ENCODE measurements around the gene NTRK2.
A peak's percentile ranks its signal among the peaks of the same experiment; 100 is the strongest.

NTRK2 gene

GRCh38 chr9:84668196-84669012 is 1.1 kb upstream of the NTRK2 start:
- peaks cover 0 to 14% of the 10 kb centered on the region in 2 donors for H3K4me1 Mint-ChIP-seq (ENCODE audit: low read depth in 2 of 2)
- ATAC-seq (replicated peaks) (peak; percentile 66), DNase-seq (peak in 1 of 3 experiments; percentile 3)
- peaks cover 53 to 70% of the 10 kb centered on the region in 2 donors for H3K27me3 Mint-ChIP-seq
- peak overlapping the region in 1 of 2 donors; percentile 70 for H3K4me3 Mint-ChIP-seq
- no peak overlapping the region for H3K27ac Mint-ChIP-seq
- no peaks in the 10 kb centered on the region for H3K36me3 Mint-ChIP-seq (ENCODE audit: insufficient read depth)
- no peaks in the 10 kb centered on the region for H3K9me3 Mint-ChIP-seq

- ATAC-seq (replicated peaks) (no peak), DNase-seq (no peak)
- peaks cover 58 to 70% of the 10 kb centered on the region in 2 donors for H3K27me3 Mint-ChIP-seq
- peak overlapping the region in 1 of 2 donors; percentile 70 for H3K4me3 Mint-ChIP-seq
- H3K27ac Mint-ChIP-seq: no peak overlapping the region
- H3K9me3 Mint-ChIP-seq: no peaks in the 10 kb centered on the region
- H3K36me3 Mint-ChIP-seq (ENCODE audit: insufficient read depth): no peaks in the 10 kb centered on the region
- H3K4me1 Mint-ChIP-seq (ENCODE audit: low read depth in 2 of 2): peaks cover 0 to 14% of the 10 kb centered on the region in 2 donors
These were observed 579 bp upstream of the NTRK2 start for GRCh38 chr9:84669013-84669287.

DNA sequence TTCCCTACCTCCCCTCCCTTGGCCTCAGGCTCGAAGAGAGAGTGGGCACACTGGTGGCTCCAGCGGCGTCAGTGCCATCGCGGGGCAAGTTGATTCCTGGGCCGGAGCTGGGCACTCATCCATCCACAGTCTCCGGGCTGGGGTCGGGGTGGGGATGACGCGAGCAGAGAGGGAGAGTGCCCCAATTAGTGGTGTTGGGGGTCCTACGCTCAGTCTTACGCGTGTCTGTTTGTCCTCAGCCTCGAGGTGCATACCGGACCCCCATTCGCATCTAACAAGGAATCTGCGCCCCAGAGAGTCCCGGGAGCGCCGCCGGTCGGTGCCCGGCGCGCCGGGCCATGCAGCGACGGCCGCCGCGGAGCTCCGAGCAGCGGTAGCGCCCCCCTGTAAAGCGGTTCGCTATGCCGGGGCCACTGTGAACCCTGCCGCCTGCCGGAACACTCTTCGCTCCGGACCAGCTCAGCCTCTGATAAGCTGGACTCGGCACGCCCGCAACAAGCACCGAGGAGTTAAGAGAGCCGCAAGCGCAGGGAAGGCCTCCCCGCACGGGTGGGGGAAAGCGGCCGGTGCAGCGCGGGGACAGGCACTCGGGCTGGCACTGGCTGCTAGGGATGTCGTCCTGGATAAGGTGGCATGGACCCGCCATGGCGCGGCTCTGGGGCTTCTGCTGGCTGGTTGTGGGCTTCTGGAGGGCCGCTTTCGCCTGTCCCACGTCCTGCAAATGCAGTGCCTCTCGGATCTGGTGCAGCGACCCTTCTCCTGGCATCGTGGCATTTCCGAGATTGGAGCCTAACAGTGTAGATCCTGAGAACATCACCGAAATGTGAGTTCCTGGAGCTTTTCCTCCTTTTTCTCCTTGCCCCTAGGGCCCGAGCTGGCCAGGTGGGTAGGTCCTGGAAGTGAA is 861 bp downstream of the NTRK2 start:
- H3K27me3 Mint-ChIP-seq: peaks cover 58 to 70% of the 10 kb centered on the region in 2 donors
- H3K36me3 Mint-ChIP-seq (ENCODE audit: insufficient read depth): no peaks in the 10 kb centered on the region
- H3K4me1 Mint-ChIP-seq (ENCODE audit: low read depth in 2 of 2): peaks cover 0 to 14% of the 10 kb centered on the region in 2 donors
- H3K4me3 Mint-ChIP-seq: peak overlapping the region in 1 of 2 donors; percentile 70
- peak; percentile 13 for ATAC-seq (replicated peaks)
- no peak overlapping the region for H3K27ac Mint-ChIP-seq
- H3K9me3 Mint-ChIP-seq: no peaks in the 10 kb centered on the region
- no peak for DNase-seq

GRCh38 chr9:84671586-84672521 is 2.3 kb downstream of the NTRK2 start:
- peaks cover 47 to 59% of the 10 kb centered on the region in 2 donors for H3K27me3 Mint-ChIP-seq
- ATAC-seq (replicated peaks): no peak
- no peak overlapping the region for H3K27ac Mint-ChIP-seq
- no peak for DNase-seq
- peaks cover 0 to 14% of the 10 kb centered on the region in 2 donors for H3K4me1 Mint-ChIP-seq (ENCODE audit: low read depth in 2 of 2)
- peak overlapping the region in 1 of 2 donors; percentile 4 for H3K4me3 Mint-ChIP-seq
- H3K36me3 Mint-ChIP-seq (ENCODE audit: insufficient read depth): no peaks in the 10 kb centered on the region
- H3K9me3 Mint-ChIP-seq: no peaks in the 10 kb centered on the region

DNA sequence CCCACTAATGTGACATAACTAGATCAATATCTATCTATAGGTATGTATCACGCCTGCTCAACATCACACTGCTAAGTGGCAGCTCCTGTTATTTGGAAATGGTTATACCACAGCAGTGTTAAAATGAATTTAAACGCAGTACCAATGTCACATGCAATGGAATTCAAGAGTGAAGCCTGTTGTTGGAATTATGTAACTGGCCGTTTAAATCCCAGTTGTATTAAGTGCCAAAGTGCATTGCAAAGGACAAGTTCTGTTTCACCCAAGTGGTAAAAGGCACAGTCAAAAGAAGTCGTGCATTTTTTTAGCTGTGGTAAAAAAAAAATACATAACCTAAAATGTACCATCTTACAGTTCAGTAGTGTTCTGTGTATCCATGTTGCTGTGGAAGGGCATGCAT is 4.3 kb downstream of the NTRK2 start:
- Mint-ChIP-seq H3K36me3 (ENCODE audit: insufficient read depth) (no peaks in the 10 kb centered on the region), H3K9me3 (peaks cover 0 to 2% of the 10 kb centered on the region in 2 donors), H3K4me3 (no peak overlapping the region), H3K27ac (no peak overlapping the region), H3K27me3 (peaks cover 33 to 40% of the 10 kb centered on the region in 2 donors), H3K4me1 (ENCODE audit: low read depth in 2 of 2) (peaks cover 0 to 9% of the 10 kb centered on the region in 2 donors)
- DNase-seq: no peak
- no peak for ATAC-seq (replicated peaks)

GRCh38 chr9:84677080-84677479 is 7.6 kb downstream of the NTRK2 start:
- ATAC-seq (replicated peaks) (no peak), DNase-seq (no peak)
- Mint-ChIP-seq H3K27ac (no peak overlapping the region), H3K9me3 (peaks cover 0 to 2% of the 10 kb centered on the region in 2 donors), H3K4me1 (ENCODE audit: low read depth in 2 of 2) (no peaks in the 10 kb centered on the region), H3K36me3 (ENCODE audit: insufficient read depth) (no peaks in the 10 kb centered on the region), H3K27me3 (peaks cover 10 to 13% of the 10 kb centered on the region in 2 donors), H3K4me3 (no peak overlapping the region)

DNA sequence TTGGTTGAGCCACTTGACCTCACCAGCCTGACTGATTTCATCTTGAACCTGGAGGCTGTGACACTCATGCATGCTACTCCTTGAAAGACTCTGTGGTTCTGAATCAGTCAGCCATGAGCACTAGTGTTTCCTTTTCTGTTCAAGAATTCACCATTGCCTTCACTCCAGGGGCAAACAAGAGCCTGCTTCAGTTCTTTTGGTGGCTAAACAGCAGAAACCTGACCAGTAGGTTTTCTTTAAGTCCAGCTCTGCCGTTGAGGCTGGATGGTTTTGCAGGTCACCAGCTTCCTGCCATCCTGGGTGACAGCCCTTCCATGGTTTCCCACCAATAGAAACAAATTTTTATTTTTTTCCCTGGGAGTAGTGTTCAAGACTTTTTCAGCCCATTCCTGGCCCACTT is 10.0 kb downstream of the NTRK2 start:
- ATAC-seq (replicated peaks): no peak
- H3K27me3 Mint-ChIP-seq: no peaks in the 10 kb centered on the region
- no peak for DNase-seq
- H3K27ac Mint-ChIP-seq: no peak overlapping the region
- H3K36me3 Mint-ChIP-seq (ENCODE audit: insufficient read depth): no peaks in the 10 kb centered on the region
- H3K4me1 Mint-ChIP-seq (ENCODE audit: low read depth in 2 of 2): no peaks in the 10 kb centered on the region
- peaks cover 0 to 2% of the 10 kb centered on the region in 2 donors for H3K9me3 Mint-ChIP-seq
- no peak overlapping the region for H3K4me3 Mint-ChIP-seq

DNA sequence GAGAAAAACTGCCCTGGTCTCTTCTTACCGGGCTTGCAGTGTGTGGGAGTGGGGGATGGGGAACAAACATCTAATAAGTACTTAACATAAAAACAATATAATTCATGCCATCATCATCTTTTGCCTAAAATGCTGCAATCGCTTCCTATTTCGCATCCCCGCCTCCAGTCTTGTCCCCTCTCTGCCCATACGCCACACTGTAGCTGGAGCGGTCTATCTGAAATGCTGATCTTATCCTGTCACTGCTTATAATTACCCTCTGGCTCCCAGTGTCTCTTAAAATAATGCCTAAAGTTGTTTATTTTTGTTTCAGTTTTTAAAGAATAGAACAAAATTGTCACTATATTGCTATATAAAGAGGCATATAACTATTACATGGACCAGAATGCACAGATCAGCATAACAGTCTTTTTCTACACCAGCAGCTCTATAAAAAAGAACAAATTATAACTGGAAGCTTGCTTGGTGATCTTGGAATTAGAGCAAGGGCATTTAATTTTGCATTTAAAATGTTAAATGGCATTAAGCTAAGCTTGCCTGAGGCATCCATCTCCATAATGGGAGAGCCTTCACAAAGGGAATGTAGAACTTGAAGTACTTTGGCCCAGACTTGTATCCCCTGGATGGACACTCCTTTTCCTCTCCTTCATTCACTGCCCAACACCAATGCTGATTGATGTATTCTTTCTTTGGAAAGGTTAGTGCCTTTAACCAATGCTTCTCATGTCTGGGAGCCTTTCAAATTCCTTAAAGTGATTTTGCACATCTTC is 12.2 kb downstream of the NTRK2 start:
- DNase-seq: no peak
- H3K4me3 Mint-ChIP-seq: no peak overlapping the region
- no peaks in the 10 kb centered on the region for H3K4me1 Mint-ChIP-seq (ENCODE audit: low read depth in 2 of 2)
- no peaks in the 10 kb centered on the region for H3K36me3 Mint-ChIP-seq (ENCODE audit: insufficient read depth)
- H3K27ac Mint-ChIP-seq: no peak overlapping the region
- peaks cover 0 to 2% of the 10 kb centered on the region in 2 donors for H3K9me3 Mint-ChIP-seq
- H3K27me3 Mint-ChIP-seq: no peaks in the 10 kb centered on the region
- ATAC-seq (replicated peaks): no peak

- ATAC-seq (replicated peaks) (no peak), DNase-seq (no peak)
- H3K27ac Mint-ChIP-seq: no peak overlapping the region
- H3K27me3 Mint-ChIP-seq: no peaks in the 10 kb centered on the region
- H3K4me3 Mint-ChIP-seq: no peak overlapping the region
- no peaks in the 10 kb centered on the region for H3K36me3 Mint-ChIP-seq (ENCODE audit: insufficient read depth)
- H3K9me3 Mint-ChIP-seq: no peaks in the 10 kb centered on the region
- no peaks in the 10 kb centered on the region for H3K4me1 Mint-ChIP-seq (ENCODE audit: low read depth in 2 of 2)
These were observed 16.5 kb downstream of the NTRK2 start for GRCh38 chr9:84686068-84686467.

DNA sequence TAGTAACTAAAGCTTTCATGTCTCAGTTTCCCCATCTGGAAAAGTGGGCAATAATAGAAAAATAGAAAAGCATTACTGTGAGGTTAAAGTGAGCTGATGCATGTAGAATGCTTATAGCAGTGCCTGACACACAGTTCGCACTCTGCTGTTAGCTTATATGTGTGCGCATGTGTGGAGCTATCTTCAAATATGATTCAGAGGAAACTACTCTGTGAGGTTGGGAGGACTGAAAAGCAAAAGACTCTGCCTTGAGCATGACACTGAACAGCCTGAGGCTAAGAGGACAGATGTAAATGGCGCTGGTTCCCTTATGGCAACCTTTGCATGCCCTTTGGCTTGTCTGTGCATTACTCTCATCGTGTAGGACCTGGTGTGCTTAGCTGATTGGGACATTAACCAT is 19.4 kb downstream of the NTRK2 start:
- Mint-ChIP-seq H3K36me3 (ENCODE audit: insufficient read depth) (no peaks in the 10 kb centered on the region), H3K9me3 (no peaks in the 10 kb centered on the region), H3K27ac (no peak overlapping the region), H3K27me3 (no peaks in the 10 kb centered on the region), H3K4me3 (no peak overlapping the region), H3K4me1 (ENCODE audit: low read depth in 2 of 2) (peaks cover 0 to 2% of the 10 kb centered on the region in 2 donors)
- no peak for DNase-seq
- ATAC-seq (replicated peaks): no peak

- no peak overlapping the region for H3K27ac Mint-ChIP-seq
- ATAC-seq (replicated peaks): no peak
- H3K4me1 Mint-ChIP-seq (ENCODE audit: low read depth in 2 of 2): peaks cover 0 to 4% of the 10 kb centered on the region in 2 donors
- no peaks in the 10 kb centered on the region for H3K36me3 Mint-ChIP-seq (ENCODE audit: insufficient read depth)
- peaks cover 0 to 3% of the 10 kb centered on the region in 2 donors for H3K27me3 Mint-ChIP-seq
- DNase-seq: no peak
- H3K4me3 Mint-ChIP-seq: no peak overlapping the region
- H3K9me3 Mint-ChIP-seq: no peaks in the 10 kb centered on the region
These were observed 22.1 kb downstream of the NTRK2 start for GRCh38 chr9:84691634-84692033.

DNA sequence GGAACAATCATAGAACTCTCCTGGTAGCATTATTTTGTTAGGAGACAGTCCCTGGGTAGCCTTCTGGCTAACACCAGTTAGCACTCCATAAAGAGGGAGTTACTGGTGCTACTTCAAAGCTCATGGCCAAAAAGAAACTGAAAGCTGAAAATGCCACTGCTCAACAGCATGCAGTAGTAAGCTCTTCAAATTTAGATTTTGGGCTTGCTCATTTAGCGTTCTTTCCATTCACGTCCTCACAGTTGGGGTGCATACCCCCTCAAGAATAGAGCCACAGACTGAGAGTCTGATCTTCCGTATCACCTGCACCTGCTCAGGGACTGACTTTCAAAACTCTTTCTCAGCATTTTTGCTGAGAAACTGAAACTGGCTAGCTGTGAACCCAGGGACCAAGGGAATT is 24.7 kb downstream of the NTRK2 start:
- ATAC-seq (replicated peaks) (no peak), DNase-seq (no peak)
- H3K36me3 Mint-ChIP-seq (ENCODE audit: insufficient read depth): no peaks in the 10 kb centered on the region
- H3K27me3 Mint-ChIP-seq: peaks cover 6 to 11% of the 10 kb centered on the region in 2 donors
- no peaks in the 10 kb centered on the region for H3K9me3 Mint-ChIP-seq
- peak overlapping the region in 1 of 2 donors; percentile 13 for H3K4me3 Mint-ChIP-seq
- peak overlapping the region in 1 of 2 donors; percentile 46 for H3K27ac Mint-ChIP-seq
- H3K4me1 Mint-ChIP-seq (ENCODE audit: low read depth in 2 of 2): peaks cover 0 to 4% of the 10 kb centered on the region in 2 donors
